ENCODE results near the gene DDX25.

DNA sequence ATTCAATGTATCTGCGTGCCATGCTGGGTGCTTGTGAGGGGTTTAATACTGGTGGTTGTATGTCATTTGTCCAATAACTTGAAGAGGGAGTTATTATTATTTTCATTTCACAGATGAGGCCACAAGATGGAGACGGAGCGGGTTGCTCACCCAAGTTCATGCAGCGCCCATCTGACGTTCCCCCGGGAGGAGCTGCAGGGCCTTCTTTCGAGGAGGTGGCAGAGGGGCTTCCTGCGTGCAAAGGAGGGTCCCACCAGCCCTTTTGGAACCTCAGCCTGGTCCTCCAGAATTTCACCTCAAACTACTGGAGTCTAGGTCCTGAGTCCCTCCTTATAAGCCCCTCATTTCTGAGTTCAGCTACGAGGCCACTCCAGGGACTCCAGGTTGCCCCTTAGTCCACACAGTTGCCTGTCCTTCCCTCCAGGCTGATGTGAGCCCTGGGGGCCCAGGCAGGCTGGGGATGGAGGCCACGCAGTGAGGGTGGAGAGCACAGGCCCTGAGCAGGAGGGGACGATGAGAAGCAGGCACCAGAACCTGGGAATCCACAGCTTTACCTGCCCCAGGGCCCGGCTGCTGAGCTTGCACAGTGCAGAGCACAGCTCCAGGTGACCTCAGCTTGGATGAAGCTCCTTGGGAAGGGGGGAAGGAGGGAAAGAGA lies 38.6 kb downstream of the DDX25 start:
- TF ChIP-seq RFX1 (IDR thresholded peaks at IDR 0.05) (no peak), MAX (CRISPR knock-in tag; IDR thresholded peaks at IDR 0.05) (no peak), AFF4 (CRISPR knock-in tag; IDR thresholded peaks at IDR 0.05) (no peak), TAF1 (IDR thresholded peaks at IDR 0.05; ENCODE audit: control insufficient read depth, extremely low read depth, insufficient read depth, low read length, severe bottlenecking) (no peak)
- TF ChIP-seq, protein P1, sequence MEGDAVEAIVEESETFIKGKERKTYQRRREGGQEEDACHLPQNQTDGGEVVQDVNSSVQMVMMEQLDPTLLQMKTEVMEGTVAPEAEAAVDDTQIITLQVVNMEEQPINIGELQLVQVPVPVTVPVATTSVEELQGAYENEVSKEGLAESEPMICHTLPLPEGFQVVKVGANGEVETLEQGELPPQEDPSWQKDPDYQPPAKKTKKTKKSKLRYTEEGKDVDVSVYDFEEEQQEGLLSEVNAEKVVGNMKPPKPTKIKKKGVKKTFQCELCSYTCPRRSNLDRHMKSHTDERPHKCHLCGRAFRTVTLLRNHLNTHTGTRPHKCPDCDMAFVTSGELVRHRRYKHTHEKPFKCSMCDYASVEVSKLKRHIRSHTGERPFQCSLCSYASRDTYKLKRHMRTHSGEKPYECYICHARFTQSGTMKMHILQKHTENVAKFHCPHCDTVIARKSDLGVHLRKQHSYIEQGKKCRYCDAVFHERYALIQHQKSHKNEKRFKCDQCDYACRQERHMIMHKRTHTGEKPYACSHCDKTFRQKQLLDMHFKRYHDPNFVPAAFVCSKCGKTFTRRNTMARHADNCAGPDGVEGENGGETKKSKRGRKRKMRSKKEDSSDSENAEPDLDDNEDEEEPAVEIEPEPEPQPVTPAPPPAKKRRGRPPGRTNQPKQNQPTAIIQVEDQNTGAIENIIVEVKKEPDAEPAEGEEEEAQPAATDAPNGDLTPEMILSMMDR (IDR thresholded peaks at IDR 0.05 in 2 of 3, conservative IDR thresholded peaks at IDR 0.05 in 1 of 3; ENCODE audit: insufficient read depth in 2 of 3, low read depth in 1 of 3, low read length in 3 of 3), result no peak
- TF ChIP-seq, protein P2, sequence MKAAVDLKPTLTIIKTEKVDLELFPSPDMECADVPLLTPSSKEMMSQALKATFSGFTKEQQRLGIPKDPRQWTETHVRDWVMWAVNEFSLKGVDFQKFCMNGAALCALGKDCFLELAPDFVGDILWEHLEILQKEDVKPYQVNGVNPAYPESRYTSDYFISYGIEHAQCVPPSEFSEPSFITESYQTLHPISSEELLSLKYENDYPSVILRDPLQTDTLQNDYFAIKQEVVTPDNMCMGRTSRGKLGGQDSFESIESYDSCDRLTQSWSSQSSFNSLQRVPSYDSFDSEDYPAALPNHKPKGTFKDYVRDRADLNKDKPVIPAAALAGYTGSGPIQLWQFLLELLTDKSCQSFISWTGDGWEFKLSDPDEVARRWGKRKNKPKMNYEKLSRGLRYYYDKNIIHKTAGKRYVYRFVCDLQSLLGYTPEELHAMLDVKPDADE (conservative IDR thresholded peaks at IDR 0.05; ENCODE audit: control insufficient read depth, low read depth, low read length), result no peak
- TF ChIP-seq, protein P3, sequence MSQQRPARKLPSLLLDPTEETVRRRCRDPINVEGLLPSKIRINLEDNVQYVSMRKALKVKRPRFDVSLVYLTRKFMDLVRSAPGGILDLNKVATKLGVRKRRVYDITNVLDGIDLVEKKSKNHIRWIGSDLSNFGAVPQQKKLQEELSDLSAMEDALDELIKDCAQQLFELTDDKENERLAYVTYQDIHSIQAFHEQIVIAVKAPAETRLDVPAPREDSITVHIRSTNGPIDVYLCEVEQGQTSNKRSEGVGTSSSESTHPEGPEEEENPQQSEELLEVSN (IDR thresholded peaks at IDR 0.05; ENCODE audit: borderline replicate concordance in 1 of 2, extremely low read depth in 1 of 2, insufficient read depth in 1 of 2, insufficient read length in 1 of 2, low read depth in 1 of 2, low read length in 1 of 2, poor library complexity in 1 of 2, severe bottlenecking in 1 of 2), result no peak
- TF ChIP-seq, protein P4, sequence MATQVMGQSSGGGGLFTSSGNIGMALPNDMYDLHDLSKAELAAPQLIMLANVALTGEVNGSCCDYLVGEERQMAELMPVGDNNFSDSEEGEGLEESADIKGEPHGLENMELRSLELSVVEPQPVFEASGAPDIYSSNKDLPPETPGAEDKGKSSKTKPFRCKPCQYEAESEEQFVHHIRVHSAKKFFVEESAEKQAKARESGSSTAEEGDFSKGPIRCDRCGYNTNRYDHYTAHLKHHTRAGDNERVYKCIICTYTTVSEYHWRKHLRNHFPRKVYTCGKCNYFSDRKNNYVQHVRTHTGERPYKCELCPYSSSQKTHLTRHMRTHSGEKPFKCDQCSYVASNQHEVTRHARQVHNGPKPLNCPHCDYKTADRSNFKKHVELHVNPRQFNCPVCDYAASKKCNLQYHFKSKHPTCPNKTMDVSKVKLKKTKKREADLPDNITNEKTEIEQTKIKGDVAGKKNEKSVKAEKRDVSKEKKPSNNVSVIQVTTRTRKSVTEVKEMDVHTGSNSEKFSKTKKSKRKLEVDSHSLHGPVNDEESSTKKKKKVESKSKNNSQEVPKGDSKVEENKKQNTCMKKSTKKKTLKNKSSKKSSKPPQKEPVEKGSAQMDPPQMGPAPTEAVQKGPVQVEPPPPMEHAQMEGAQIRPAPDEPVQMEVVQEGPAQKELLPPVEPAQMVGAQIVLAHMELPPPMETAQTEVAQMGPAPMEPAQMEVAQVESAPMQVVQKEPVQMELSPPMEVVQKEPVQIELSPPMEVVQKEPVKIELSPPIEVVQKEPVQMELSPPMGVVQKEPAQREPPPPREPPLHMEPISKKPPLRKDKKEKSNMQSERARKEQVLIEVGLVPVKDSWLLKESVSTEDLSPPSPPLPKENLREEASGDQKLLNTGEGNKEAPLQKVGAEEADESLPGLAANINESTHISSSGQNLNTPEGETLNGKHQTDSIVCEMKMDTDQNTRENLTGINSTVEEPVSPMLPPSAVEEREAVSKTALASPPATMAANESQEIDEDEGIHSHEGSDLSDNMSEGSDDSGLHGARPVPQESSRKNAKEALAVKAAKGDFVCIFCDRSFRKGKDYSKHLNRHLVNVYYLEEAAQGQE (IDR thresholded peaks at IDR 0.05; ENCODE audit: borderline replicate concordance), result no peak
- TF ChIP-seq, protein P4 (CRISPR knock-in tag; IDR thresholded peaks at IDR 0.05; ENCODE audit: low read depth), result no peak

Data from K562 (cell line).